Heart left ventricle (tissue), 16 donors: Measurements from ENCODE around the gene DDX54. TPM values are rescaled to one million over a fixed set of nuclear protein-coding genes. Genes with fewer than 3 reads are reported as not detected.

ENCODE experiments used
- ATAC-seq, 4 donors: fragments of 200-7000 bp; cut with Tn5 transposase; one replicate each; pipeline ENCODE4 v1.9.1; 2020 to 2022; ENCODE audit warnings: moderate library complexity in 4 of 4, mild to moderate bottlenecking in 3 of 4, moderate number of reproducible peaks in 1 of 4
- DNase-seq, 5 donors: peaks; one replicate each; pipeline ENCODE4 v3.0.0-alpha.2; 2020
- H3K27ac ChIP-seq, 12 donors: fragments of 200-600 bp; sonication (generic) in 4 of 12; one replicate each; pipeline versions ENCODE4 v1.5.0 to v1.8.0; 2016 to 2022; ENCODE audit warnings: mild to moderate bottlenecking in 2 of 12
- H3K27me3 ChIP-seq, 9 donors: fragments of 200-600 bp; sonication (generic) in 2 of 9; one replicate each; pipeline versions ENCODE4 v1.5.1 to v1.8.0; 2016 to 2022; ENCODE audit warnings: mild to moderate bottlenecking in 3 of 9
- H3K36me3 ChIP-seq, 9 donors: fragments of 200-600 bp; sonication (generic) in 2 of 9; one replicate each; pipeline versions ENCODE4 v1.5.0 to v1.8.0; 2018 to 2022; ENCODE audit warnings: mild to moderate bottlenecking in 2 of 9
- H3K4me1 ChIP-seq, 12 donors: fragments of 200-600 bp; sonication (generic) in 4 of 12; one replicate each; pipeline versions ENCODE4 v1.5.0 to v1.8.0; 2016 to 2022; ENCODE audit warnings: mild to moderate bottlenecking in 3 of 12
- H3K4me3 ChIP-seq, 12 donors: fragments of 200-600 bp; sonication (generic) in 4 of 12; one replicate each; pipeline versions ENCODE4 v1.5.0 to v1.8.0; 2017 to 2022; ENCODE audit warnings: mild to moderate bottlenecking in 9 of 12, moderate library complexity in 4 of 12
- H3K9me3 ChIP-seq, 12 donors: fragments of 200-600 bp; sonication (generic) in 4 of 12; one replicate each; pipeline versions ENCODE4 v1.5.0 to v1.8.0; 2016 to 2022; ENCODE audit warnings: mild to moderate bottlenecking in 1 of 12
- POLR2A ChIP-seq, 2 donors: fragments of 450-650 bp; IDR thresholded peaks; one replicate each; pipeline ENCODE4 v1.6.1; 2017; ENCODE audit warnings: antibody characterized with exemption in 2 of 2, mild to moderate bottlenecking in 2 of 2, moderate library complexity in 2 of 2
- WGBS, 4 donors: extraction: QIAGEN DNeasy Blood & Tissue Kit in 2 of 4; methylation state at CpG; one replicate each; pipeline versions ENCODE4 v1.1.5 to v1.1.7; 2013 to 2018; 5-methylcytosine and 5-hydroxymethylcytosine counted together
- intact Hi-C, 10 donors: fragments of 100-400 bp; cut with DNase I; formaldehyde crosslinking; loops; one replicate each; pipeline versions ENCODE4 v1.11.1 to v1.14.2; 2022
- polyA plus RNA-seq, 2 donors: library from polyadenylated mRNA; stranded (reverse); fragments of 200-250 nt; gene quantifications; one replicate each; pipeline ENCODE4 v1.2.3, GENCODE V29; 2013
- total RNA-seq, 9 donors: library from RNA; depleted of rRNA in 2 of 9; stranded (reverse); fragments of >200 nt in 2 of 9; fragmentation: NEBNext Ultra II Directional in 3 of 9; extraction: Animal tissue kit (Norgen Biotek cat#: 25700) in 3 of 9; gene quantifications; one replicate each; pipeline versions ENCODE4 v1.1.0 to v1.2.4, GENCODE V29; 2016 to 2023
- TF ChIP-seq, protein P1 (sequence below), 12 donors: fragments of 200-600 bp; sonication (generic) in 4 of 12; IDR thresholded peaks; one replicate each; pipeline versions ENCODE4 v1.5.0 to v1.8.0; 2018 to 2022; ENCODE audit warnings: antibody characterized with exemption in 12 of 12, mild to moderate bottlenecking in 5 of 12
- donor health status: ischemic (EF 13 %, LVEDD 7.1; RV severe dilation, severe dysfunction).
- donor health status: healthy with polysubstance abuse.
- donor health status: DM: no; HTN: yes; CAD: no.
- donor health status: DM: no; HTN: no; CAD: no.
- donor health status: ischemic (EF 25% LVEDD 6.9; RV normal size, moderate dysfunction).
- donor health status: ischemic (EF 25% LVEDD 5.7; RV mildly dilated, moderate dysfunction).
- donor health status: healthy.
- donor health status: DM: yes; HTN: yes; CAD: no.
- donor health status: ischemic (EF 35%, LVEDD 5.7; RV mildly dilated, moderate dysfunction).
- donor health status: nonischemic (EF 11% LVEDD 7.7; RV severe dilation, severe dysfunction).
- donor health status: DM: yes; HTN: yes; CAD: no.
- donor health status: PGD.
- donor health status: ischemic (EF 29% LVEDD 5.4; RV normal size, mild dysfunction).
- donor health status: nonischemic (EF 23%, LVEDD 6.1; RV moderate dilation, normal function).

DDX54 gene
- total and polyA plus RNA-seq, 11 donors, result 23.4 to 60.2 (median 38.2) TPM

DNA sequence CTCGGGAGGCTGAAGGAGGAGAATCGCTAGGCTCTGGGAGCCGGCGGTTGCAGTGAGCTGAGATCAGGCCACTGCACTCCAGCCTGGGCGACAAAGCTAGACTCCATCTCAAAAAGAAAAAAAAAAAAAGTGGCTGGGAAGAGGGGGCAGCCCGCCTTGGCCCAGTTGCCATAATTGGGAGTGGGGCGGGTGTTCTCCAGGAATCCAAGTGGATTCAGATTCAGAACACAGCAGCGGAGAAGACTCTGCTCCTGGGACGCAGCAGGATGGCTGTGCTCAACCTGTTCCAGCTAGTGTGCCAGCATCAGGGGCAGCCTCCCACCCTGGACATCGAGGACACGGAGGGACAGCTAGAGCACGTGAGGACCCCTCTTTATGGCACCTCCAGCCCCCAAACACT, 30.2 kb downstream of the DDX54 start:
- Histone ChIP-seq H3K27ac (no peak overlapping the region), H3K4me1 (peaks cover 0 to 23% (median 9%) of the 10 kb centered on the region in 12 donors), H3K9me3 (no peaks in the 10 kb centered on the region), H3K27me3 (peaks cover 6 to 60% (median 47%) of the 10 kb centered on the region in 9 donors), H3K36me3 (peaks cover 0 to 32% (median 23%) of the 10 kb centered on the region in 9 donors), H3K4me3 (no peak overlapping the region)
- DNase-seq (no peak), ATAC-seq (no peak)
- TF ChIP-seq, protein P1, sequence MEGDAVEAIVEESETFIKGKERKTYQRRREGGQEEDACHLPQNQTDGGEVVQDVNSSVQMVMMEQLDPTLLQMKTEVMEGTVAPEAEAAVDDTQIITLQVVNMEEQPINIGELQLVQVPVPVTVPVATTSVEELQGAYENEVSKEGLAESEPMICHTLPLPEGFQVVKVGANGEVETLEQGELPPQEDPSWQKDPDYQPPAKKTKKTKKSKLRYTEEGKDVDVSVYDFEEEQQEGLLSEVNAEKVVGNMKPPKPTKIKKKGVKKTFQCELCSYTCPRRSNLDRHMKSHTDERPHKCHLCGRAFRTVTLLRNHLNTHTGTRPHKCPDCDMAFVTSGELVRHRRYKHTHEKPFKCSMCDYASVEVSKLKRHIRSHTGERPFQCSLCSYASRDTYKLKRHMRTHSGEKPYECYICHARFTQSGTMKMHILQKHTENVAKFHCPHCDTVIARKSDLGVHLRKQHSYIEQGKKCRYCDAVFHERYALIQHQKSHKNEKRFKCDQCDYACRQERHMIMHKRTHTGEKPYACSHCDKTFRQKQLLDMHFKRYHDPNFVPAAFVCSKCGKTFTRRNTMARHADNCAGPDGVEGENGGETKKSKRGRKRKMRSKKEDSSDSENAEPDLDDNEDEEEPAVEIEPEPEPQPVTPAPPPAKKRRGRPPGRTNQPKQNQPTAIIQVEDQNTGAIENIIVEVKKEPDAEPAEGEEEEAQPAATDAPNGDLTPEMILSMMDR (IDR thresholded peaks at IDR 0.05), result no peak
- TF ChIP-seq POLR2A (IDR thresholded peaks at IDR 0.05), result no peak
- 58 to 74% (median 67%) methylated on average over 12 of the region's 12 CpGs for WGBS, 4 donors
- intact Hi-C loops, result loop anchor here in 1 of 10 donors (5.0 kb wide), 1 partner anchor 108 kb away; no protein-coding TSS in a partner anchor

DNA sequence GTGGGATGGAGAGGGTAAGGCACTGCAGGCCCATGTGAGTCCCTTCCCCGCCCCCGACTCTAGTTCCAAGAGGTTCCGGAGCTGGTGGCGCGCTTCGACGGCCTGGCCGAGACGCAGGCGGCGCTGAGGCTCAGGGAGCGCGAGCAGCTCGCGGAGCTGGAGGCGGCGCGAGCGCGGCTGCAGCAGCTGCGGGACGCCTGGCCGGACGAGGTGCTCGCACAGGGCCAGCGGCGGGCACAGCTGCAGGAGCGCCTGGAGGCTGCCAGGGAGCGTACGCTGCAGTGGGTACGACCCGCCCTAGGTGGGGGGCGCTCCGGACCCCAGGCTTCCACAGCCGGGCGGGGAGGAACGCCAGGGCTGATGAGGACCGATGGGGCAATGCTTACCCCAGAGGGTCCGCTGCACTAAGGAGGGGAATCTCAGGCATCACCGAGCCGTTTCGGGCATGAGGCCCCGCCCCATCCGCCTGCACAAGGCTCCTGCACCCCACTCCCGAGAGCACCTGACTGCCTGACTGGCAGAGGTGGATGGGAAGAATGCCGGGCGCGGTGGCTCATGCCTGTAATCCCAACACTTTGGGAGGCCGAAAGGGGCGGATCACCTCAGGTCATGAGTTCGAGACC, 30.8 kb downstream of the DDX54 start:
- peaks cover 0 to 26% (median 17%) of the 10 kb centered on the region in 9 donors for H3K36me3 ChIP-seq
- DNase-seq (peak in 1 of 5 donors; percentile 60), ATAC-seq (no peak)
- no peak overlapping the region for H3K27ac ChIP-seq
- peak overlapping the region in 3 of 12 donors; percentile 19 to 22 (median 20) for H3K4me3 ChIP-seq
- peaks cover 0 to 29% (median 12%) of the 10 kb centered on the region in 12 donors for H3K4me1 ChIP-seq
- peaks cover 6 to 63% (median 47%) of the 10 kb centered on the region in 9 donors for H3K27me3 ChIP-seq
- intact Hi-C loops, result loop anchor here in 7 of 10 donors (5.0 kb wide), 2 partner anchors 107 to 162 kb away; no protein-coding TSS in a partner anchor
- 3 to 8% (median 5%) methylated on average over 15 to 51 of the region's 51 CpGs for WGBS, 4 donors
- H3K9me3 ChIP-seq, result no peaks in the 10 kb centered on the region
- no peak for TF ChIP-seq POLR2A (IDR thresholded peaks at IDR 0.05)
- TF ChIP-seq, protein P1 (IDR thresholded peaks at IDR 0.05), result no peak

DNA sequence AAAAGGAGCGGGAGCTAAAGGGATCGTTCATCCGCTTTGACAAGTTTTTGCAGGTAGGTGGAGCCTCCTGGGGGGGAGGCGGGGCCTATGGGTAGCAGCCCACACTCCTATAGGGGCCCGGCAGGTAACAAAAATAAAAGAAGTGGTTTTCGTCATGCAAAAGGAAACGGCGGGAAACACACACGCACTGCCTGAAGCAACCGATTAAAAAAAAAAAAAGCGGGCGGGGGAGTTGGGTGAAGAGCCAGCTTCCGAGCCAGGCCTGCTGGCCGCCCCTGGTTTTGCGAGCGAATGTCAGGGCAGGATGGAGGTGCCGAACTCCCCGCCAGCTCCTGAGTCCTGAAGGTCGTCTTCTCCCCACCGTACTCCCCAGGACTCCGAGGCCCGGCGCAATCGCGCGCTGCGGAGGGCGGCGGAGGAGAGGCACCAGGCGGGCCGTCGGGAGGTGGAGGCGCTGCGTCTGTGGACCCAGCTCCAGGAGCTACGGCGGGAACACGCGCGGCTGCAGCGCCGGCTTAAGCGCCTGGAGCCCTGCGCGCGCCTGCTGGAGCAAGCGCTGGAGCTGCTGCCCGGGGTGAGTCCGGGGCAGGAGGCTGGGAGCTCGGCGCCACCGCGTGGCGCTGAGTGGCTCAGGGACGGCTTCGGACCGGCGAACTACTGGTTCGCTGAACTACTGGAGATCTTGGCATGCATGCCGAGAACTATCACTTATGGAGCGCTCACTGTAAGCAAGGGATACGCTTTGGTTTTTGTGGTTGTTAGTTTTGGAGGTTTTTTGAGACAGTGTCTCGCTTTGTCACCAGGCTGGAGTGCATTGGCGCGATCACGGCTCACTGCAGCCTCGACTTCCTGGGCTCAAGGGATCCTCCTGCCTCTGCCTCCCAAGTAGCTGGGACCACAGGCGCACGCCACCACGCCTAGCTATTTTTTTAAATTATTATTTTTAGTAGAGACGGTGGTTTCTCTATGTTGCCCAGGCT, 32.2 kb downstream of the DDX54 start:
- Histone ChIP-seq H3K27me3 (peaks cover 6 to 66% (median 47%) of the 10 kb centered on the region in 9 donors), H3K4me1 (peaks cover 0 to 33% (median 13%) of the 10 kb centered on the region in 12 donors), H3K9me3 (no peaks in the 10 kb centered on the region), H3K36me3 (peaks cover 0 to 12% (median 4%) of the 10 kb centered on the region in 9 donors), H3K4me3 (peak overlapping the region in 11 of 12 donors; percentile 24 to 56 (median 38)), H3K27ac (no peak overlapping the region)
- TF ChIP-seq, protein P1 (IDR thresholded peaks at IDR 0.05), result peak; percentile 13 to 65 (median 47)
- no peak for TF ChIP-seq POLR2A (IDR thresholded peaks at IDR 0.05)
- intact Hi-C loops, result loop anchor here in 9 of 10 donors (1.0 to 5.0 kb wide), 4 partner anchors 104 to 161 kb away; no protein-coding TSS in a partner anchor
- WGBS, 4 donors, result 8 to 12% (median 8%) methylated on average over 42 to 70 of the region's 70 CpGs
- ATAC-seq, result peak; percentile 59 to 86 (median 86)
- peak; percentile 59 to 81 (median 65) for DNase-seq
